Measurements from ENCODE around the gene CDH12.

Gene CDH12

DNA sequence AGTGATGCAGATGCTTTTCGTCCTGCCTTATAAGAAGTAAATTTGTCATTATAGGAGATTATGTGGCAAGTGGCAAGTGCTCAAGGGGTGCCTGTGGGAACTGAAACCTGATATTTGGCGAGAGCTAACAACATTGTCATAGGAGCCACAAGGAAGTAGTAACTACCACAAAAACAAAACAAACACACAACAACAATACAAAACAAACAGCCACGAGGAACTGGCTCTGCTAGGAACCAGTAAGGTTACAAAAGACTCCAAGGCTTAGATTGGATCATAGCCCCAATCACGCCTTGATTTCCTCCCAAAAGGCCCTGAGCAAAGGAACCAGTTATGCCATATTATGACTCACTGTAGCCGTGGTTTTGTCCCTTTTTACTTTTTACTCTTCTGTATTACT is 1045.2 kb downstream of the CDH12 start:
- DNase-seq = no peak

DNA sequence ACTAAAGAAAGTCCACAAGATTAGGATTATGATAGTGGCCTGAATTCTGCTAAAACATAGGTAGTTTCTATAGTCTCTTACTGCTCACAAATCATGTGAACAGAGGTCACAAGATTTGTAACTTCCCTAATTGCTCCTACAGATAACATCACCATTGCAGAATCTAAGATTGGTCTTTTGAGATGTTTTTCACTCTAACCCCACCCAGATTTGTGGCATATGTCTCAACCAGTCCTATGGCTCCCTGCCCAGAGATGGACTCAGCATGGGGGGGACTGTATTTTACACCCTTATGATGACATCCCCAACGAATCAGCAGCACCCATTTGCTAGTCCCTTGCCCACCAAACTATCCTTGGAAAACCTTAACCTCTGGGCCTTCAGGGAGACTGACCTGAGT is 1046.2 kb downstream of the CDH12 start:
- no peak for DNase-seq

DNA sequence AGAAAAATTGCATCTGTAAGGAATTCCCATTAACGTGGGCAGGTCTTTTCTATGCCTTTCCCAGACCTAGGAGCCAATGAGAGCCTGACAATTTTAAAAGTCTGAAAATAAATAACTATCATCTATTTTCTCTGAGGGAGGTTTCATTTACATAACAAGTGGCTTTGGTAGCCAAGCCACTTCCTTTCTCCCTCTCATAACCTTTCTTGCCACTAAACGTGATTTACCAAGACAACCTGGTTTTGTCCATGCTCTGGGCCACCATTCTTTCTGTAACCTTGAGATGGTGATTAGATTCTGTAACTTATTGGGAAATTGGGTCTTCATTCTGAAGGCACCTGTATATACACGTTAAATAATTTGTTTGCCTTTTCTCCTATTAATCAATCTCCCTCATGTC is 1046.9 kb downstream of the CDH12 start:
- DNase-seq = no peak

DNA sequence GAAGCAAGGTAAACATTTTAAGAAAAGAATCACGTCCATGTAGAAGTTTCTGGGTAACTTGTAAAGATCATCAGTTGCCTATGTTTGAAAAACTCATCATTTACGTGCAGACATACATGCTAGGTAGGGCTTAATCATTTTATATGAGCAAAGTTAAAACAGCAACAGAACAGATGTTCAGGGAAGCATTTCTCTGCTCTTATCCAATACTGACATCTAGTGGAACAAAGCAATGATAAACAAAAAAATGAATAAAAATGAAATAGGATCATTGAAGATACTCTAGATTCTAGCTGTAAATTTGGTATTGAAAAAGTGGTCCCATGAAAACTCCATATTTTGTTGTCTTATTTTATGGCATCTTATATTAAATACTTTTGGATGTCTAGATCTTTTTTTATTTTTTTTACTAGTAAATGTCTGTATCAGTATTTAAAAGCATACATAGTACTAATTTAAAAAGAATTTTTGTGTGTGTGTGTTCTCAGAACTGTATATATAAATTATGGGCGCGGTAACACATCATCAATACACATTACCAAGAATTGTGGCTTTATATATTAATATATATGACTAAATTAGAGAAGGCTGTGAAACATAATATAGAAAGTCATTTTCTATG is 1050.2 kb downstream of the CDH12 start:
- DNase-seq = no peak

DNA sequence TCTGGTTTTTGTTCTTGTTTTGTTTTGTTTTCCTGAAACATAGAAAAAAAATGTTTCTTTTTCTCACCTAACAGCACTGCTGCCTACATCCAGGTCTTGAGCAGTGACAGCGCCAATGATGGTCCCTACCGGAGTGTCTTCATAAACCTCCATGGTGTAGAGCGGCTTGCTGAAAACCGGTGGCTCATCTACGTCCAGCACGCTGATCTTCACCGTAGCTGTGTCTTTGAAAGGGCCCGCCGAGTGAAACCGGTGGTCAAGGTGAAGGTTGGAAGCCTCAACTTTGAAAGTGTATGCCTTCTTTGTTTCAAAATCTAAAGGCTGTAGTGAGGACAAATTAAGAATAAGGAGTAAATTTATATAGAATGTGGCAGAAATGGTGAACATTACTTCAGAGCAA is 1051.0 kb downstream of the CDH12 start:
- DNase-seq = no peak

DNA sequence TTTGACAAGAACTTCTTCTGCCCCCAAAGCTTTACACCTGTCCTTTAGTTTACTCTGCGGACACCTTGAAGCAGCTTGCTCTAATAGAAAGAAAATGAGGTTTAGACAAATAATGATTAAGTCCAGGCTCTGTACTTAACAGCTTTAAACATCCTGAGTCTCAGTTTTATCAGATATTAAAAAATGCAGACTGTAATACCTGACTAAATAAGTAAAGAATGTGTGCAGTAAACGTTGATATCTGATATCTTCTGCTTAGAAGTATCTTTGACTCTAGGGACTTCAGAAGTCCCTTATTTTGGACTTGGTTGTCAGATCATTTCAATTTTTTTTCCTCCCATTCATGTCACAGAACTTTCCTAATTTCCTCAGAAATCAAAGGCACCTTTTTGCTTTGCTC is 1060.4 kb downstream of the CDH12 start:
- DNase-seq = no peak

DNA sequence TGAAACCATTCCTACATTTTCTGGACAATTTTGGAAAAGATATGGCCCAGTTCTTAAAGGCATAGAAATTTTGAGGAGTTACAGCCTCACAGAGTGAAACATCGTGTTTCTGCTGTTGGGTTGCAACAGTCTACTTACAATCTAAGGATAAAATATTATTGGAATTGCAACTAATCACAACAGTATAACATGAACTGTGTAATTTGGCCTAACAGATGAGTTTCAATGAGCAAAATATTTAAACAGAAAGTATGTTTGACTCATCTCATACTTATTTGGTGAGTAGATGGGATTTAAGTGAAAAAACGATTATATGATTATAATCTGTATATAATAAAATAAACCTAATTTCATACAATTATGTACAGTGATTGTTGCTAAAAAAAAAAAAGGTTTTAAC is 1061.8 kb downstream of the CDH12 start:
- DNase-seq = no peak

DNA sequence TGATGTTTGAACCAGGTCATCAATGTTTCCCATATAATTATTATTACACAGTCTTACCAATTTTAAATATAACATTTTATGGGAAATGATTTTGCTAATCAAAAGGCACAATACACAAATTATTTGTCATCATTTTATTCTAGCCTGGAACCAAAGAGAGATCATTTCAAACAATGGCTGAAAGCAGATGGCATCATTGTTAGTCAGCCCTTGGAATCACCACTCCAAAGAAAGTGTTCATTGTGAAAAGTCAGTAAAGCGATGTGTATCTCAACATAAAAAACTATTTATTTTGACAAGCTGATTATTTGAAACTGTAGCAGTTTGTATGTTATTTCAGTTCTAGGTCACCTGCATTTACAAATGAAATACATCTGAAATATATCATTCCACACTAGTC is 1068.7 kb downstream of the CDH12 start:
- DNase-seq = no peak

DNA sequence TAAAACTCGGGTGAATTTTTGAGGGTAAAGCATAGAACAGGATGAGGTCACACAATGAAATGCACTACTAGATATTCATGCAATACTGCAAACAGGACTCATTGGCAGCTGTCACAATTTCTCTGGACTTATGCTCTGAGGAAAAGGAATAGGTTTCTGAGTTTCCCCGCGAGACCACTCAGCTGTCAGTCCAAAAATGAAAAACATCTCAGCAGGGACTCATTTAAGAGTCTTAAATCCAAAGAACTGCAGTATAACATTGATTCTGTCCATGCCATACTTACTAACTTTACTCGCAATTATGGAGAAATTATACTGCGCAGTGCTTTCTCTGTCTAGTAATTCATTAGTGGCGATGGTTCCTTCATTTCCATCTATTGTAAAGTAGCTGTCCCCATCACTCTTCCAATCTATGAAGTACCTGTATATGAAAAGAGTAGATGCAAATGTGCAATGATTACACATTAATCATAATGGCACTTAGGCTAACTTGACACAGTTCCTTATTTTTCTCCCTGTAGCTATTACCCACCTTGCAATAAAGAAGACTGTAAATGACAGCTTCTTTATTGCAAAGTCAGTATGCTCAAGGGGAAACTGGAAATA is 1070.0 kb downstream of the CDH12 start:
- DNase-seq = no peak

DNA sequence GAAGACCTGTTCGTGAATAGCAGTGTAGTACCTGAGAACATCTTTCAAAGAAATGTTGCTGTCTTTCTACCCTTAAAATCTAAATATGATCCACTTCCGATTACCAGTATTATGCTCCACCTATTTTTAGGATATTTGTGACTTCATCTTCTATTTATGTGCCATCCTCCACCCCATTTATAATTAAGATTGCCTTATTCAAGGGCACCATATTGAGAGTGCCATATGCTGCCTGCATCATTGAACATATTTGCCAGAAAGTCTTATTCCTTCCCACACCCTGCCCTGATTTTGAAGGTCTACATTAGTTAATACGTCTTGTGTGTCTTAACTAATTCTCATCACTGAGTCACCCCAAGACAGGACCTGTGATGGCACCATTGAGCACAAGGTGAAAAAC is 1076.7 kb downstream of the CDH12 start:
- DNase-seq = no peak

DNA sequence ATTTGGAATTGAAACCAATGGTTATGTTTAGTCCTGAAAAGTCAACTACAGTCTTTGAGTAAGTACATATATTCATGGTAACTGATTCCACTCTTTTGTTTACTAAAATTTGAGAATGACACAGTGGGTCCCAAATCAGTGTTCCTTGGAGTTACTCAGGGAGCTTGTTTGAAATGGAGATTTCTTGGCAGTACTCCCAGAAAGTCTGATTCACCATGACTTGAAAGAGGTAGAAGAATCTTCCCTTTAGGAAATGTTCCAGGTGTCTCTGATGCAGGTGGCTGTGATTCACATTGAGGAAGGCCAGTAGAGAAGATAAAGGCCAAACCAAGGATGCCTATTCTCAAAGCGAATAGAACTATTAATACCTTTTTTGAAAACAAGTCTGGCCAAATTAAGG is 1078.3 kb downstream of the CDH12 start:
- no peak for DNase-seq

DNA sequence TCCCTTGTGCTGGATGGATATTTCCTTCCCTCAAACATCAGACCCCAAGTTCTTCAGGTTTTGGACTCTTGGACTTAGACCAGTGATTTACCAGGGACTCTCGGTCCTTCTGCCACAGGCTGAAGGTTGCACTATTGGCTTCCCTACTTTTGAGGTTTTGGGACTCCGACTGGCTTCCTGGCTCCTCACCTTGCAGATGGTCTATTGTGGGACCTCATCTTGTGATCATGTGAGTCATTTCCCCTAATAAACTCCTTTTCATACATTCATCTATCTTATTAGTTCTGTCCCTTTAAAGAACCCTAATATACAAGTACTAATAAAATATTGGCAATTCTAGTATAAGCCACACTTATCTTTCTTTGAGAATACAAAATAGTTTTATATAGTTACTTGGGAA is 1078.9 kb downstream of the CDH12 start:
- DNase-seq = no peak

DNA sequence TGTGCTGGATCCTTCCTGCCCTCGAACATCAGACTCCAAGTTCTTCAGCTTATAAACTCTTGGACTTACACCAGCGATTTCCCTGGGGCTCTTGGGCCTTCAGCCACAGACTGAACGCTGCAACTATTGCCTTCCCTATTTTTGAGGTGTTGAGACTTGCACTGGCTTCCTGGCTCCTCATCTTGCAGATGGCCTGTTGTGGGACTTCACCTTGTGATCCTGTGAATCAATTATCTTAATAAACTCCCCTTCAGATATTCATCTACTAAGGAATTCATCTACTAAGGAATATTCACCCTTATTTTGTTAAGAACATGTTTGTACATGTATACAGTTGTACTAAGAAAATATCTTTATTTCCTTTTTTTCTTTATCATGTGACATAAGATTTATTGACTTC is 1079.7 kb downstream of the CDH12 start:
- no peak for DNase-seq

DNA sequence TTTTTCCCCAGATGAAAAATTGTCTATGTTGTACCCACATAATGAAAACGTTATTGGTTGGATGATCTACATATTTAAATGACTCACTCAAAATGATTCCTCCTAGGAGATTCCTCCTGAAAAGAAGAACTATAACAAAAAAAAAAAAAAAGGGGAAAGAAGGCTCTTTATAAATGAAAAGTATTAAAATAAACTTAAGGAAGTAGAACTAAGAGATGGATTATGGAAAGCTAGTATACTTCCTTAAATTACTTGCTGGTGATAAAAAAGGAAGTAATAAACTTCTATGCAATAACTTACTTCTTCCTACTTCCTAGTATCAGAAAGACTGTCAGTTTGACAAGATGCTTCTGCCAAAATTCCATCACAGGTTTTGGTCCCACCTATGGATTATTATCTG is 1087.7 kb downstream of the CDH12 start:
- no peak for DNase-seq

DNA sequence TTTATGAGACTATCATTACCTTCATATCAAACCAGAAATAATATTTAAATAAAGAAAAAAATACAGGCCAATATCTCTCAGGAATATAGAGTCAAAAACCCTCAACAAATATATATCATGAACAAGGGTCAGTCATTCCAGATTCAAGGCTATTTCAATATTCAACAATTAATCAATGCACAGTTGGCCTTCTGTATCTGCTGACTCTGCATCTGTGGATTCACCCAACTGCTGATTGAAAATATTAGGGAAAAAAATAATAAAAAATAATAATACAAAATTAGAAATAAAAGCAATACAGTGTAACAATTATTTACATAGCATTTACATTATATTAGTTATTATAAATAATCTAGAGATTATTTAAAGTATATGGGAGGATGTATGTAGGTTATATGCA is 1114.0 kb downstream of the CDH12 start:
- DNase-seq = no peak

DNA sequence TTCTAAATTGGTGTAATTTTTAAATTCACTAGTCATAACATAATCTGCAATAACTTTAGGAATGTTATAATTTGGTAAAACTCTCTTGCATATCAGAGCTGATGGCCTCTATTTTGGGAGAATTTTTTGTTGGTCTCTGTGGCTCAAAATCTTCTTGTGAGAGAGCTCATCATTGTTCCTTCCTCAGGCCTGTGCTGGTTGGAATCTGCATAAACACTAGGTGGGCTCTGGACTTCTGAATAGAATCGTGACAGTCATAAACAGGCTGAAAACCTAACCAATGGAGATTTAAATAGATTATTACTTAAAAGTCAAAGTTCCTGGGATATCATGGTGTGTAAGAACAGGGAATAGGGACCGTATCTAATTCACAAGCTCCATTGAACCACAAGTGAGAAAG is 1129.6 kb downstream of the CDH12 start:
- DNase-seq = no peak

DNA sequence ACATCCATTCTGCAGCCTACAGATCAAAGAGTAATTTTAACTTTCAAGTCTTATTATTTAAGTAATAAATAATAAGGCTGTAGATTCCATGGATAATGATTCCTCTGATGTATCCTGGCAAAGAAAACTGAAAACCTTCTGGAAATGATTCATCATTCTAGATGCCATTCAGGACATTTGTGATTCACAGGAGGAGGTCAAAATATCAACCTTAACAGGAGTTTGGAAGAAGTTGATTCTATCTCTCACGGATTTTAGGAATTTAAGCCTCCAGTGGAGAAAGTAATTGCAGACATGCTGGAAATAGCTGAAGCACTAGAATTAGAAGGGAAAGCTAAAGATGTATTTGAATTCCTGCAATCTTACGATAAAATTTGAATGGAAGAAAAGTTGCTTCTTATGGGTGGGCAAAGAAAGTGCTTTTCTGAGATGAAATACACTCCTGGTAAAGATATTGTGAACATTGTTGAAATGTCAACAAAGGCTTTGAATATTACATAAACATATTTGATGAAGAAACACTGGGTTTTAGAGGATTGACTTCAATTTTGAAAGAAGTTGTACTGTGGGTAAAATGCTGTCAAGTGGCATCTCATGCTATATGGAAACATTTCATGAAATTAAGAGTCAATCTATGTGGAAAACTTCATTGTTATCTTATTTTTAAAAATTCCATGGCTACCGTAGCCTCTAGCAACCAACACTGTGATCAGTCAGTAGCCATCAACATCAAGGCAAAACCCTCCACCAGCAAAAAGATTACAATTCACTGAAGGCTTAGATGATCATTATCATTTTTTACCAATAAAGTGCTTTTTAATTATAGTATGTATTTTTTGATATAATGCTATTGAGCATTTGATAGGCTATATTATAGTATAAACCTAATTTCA is 1141.0 kb downstream of the CDH12 start:
- DNase-seq = no peak

DNA sequence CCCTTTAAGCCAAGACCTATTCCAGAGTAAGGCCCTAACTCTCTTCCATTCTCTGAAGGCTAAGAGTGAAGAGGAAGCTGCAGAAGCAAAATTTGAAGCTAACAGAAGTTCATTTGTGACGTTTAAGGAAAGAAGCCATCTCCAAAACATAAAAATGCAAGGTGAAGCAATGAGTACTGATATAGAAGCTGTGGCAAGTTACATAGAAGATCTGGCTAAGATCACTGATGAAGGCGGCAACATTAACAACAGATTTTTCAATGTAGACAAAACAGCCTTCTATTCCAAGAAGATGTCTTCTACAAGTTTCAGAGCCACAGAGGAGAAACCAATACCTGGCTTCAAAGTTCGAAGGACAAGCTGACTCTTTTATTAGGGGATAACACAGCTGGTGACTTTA is 1143.4 kb downstream of the CDH12 start:
- no peak for DNase-seq

DNA sequence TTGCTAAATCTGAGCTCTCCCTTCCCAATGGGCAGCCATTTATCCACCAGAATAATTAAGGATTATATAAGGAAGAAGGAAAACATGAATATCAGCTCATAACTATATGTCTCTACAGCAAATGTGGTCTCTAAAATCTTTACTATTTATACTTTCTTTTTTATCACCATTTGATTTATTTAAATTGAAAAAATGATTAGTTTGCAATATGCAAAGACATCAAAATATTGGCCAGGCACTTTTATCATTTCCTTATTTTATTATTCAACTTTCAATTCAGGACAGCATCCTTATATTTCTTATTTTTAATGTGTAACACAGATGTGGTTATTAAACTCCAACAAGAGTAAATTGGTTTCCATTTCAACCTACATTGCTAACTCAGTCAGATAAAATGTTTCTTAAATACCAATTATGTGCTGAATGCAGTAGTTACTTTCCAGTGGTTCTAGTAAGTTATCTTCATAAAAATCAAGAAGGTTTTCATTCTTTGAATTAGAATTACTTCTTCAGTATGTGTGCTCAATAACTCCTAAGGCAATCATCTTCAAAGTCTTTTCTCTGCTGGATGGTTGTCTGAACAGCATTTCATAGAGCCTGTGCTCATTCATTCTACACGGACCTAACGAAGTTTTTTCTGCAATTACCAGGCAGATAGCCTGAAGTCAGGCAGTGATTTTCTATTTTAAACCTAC is 1148.0 kb downstream of the CDH12 start:
- DNase-seq = no peak

DNA sequence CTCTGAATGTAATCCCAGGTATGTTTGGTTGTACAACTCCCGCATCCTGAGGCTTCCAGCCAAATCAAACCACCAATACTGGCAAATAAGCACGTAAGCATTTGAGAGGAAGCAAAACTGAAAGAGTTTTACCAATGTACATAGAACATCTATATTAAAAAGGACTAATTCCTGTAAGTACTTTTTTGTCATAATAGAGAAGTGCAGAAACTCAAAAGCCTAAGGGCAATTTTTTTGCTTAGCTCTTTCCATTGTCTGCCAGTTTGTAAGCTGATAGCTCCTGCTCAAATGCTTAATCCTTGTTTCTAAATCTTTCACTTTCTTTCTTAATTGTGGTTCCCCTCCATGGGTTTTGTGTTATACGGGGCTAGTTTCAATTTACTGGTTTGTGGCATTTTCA is 1151.8 kb downstream of the CDH12 start:
- DNase-seq = no peak

All from NCI-H1930 (cell line).